Measurements from ENCODE around the gene ADGRD1.

ADGRD1 gene

GRCh38 chr12:130967636-130968035, 13.9 kb downstream of the ADGRD1 start:
- DNase-seq = no peak

- no peak for DNase-seq
Measured at GRCh38 chr12:130968611-130969010, 14.9 kb downstream of the ADGRD1 start.

- DNase-seq = no peak
Measured at GRCh38 chr12:130969223-130969622, 15.5 kb downstream of the ADGRD1 start.

GRCh38 chr12:130970165-130970907, 16.6 kb downstream of the ADGRD1 start:
- DNase-seq = no peak

GRCh38 chr12:130970908-130971233, 17.2 kb downstream of the ADGRD1 start:
- no peak for DNase-seq

GRCh38 chr12:130971925-130972585, 18.3 kb downstream of the ADGRD1 start:
- DNase-seq = no peak

GRCh38 chr12:130972586-130972950, 18.9 kb downstream of the ADGRD1 start:
- no peak for DNase-seq

GRCh38 chr12:130973109-130973508, 19.4 kb downstream of the ADGRD1 start:
- DNase-seq = no peak

- no peak for DNase-seq
Measured at GRCh38 chr12:130973906-130974305, 20.2 kb downstream of the ADGRD1 start.

GRCh38 chr12:130975116-130975515, 21.4 kb downstream of the ADGRD1 start:
- DNase-seq = no peak

GRCh38 chr12:130976171-130976720, 22.5 kb downstream of the ADGRD1 start:
- no peak for DNase-seq

GRCh38 chr12:130977046-130977742, 23.5 kb downstream of the ADGRD1 start:
- DNase-seq = no peak

- DNase-seq = no peak
Measured at GRCh38 chr12:130977743-130978095, 24.0 kb downstream of the ADGRD1 start.

- no peak for DNase-seq
Measured at GRCh38 chr12:130978785-130979184, 25.1 kb downstream of the ADGRD1 start.

GRCh38 chr12:130981074-130981742, 27.5 kb downstream of the ADGRD1 start:
- DNase-seq = no peak

- DNase-seq = no peak
Measured at GRCh38 chr12:130981911-130982310, 28.2 kb downstream of the ADGRD1 start.

- no peak for DNase-seq
Measured at GRCh38 chr12:130982565-130983225, 29.0 kb downstream of the ADGRD1 start.

GRCh38 chr12:130983328-130984017, 29.8 kb downstream of the ADGRD1 start:
- no peak for DNase-seq

GRCh38 chr12:130984183-130985058, 30.7 kb downstream of the ADGRD1 start:
- no peak for DNase-seq

GRCh38 chr12:130987151-130987931, 33.6 kb downstream of the ADGRD1 start:
- DNase-seq = no peak
